Measurements from ENCODE around the gene TYMS.

TYMS gene

GRCh38 chr18:657311-658000, at the start of gene TYMS:
TYMS (plus strand) TSS chr18:657653; CDS start chr18:657743, 90 bp downstream.
- DNase-seq (ENCODE audit: low read depth): peak; percentile 65
- Histone ChIP-seq H3K36me3 (ENCODE audit: control insufficient read depth, insufficient read depth, low read length, severe bottlenecking) (no peaks in the 10 kb centered on the region), H3K27me3 (replicated peaks; ENCODE audit: control insufficient read depth, insufficient read depth, low read length) (no peaks in the 10 kb centered on the region), H3K4me3 (ENCODE audit: low read length) (peak within 1 kb of the TSS; percentile 93), H3K9ac (ENCODE audit: low read length) (peak within 1 kb of the TSS; percentile 84), H3K9me3 (ENCODE audit: control insufficient read depth, low read length) (no peaks in the 10 kb centered on the region), H3K4me1 (ENCODE audit: control insufficient read depth, insufficient read depth, low read length) (peaks cover 4% of the 10 kb centered on the region)

- Histone ChIP-seq H3K9me3 (ENCODE audit: control insufficient read depth, low read length) (no peaks in the 10 kb centered on the region), H3K36me3 (ENCODE audit: control insufficient read depth, insufficient read depth, low read length, severe bottlenecking) (no peaks in the 10 kb centered on the region), H3K27me3 (replicated peaks; ENCODE audit: control insufficient read depth, insufficient read depth, low read length) (no peaks in the 10 kb centered on the region), H3K4me3 (ENCODE audit: low read length) (no peak overlapping the region), H3K9ac (ENCODE audit: low read length) (no peak overlapping the region), H3K4me1 (ENCODE audit: control insufficient read depth, insufficient read depth, low read length) (peaks cover 4% of the 10 kb centered on the region)
- no peak for DNase-seq (ENCODE audit: low read depth)
Observed at GRCh38 chr18:607930-608329, 49.5 kb upstream of the TYMS start.

- Histone ChIP-seq H3K27me3 (replicated peaks; ENCODE audit: control insufficient read depth, insufficient read depth, low read length) (no peaks in the 10 kb centered on the region), H3K36me3 (ENCODE audit: control insufficient read depth, insufficient read depth, low read length, severe bottlenecking) (no peaks in the 10 kb centered on the region), H3K9me3 (ENCODE audit: control insufficient read depth, low read length) (no peaks in the 10 kb centered on the region), H3K4me1 (ENCODE audit: control insufficient read depth, insufficient read depth, low read length) (peaks cover 3% of the 10 kb centered on the region), H3K9ac (ENCODE audit: low read length) (no peak overlapping the region), H3K4me3 (ENCODE audit: low read length) (no peak overlapping the region)
- no peak for DNase-seq (ENCODE audit: low read depth)
Observed at GRCh38 chr18:610214-610928, 47.1 kb upstream of the TYMS start.

GRCh38 chr18:612156-612555, 45.3 kb upstream of the TYMS start:
- no peak for DNase-seq (ENCODE audit: low read depth)
- Histone ChIP-seq H3K4me3 (ENCODE audit: low read length) (no peak overlapping the region), H3K27me3 (replicated peaks; ENCODE audit: control insufficient read depth, insufficient read depth, low read length) (no peaks in the 10 kb centered on the region), H3K9ac (ENCODE audit: low read length) (no peak overlapping the region), H3K9me3 (ENCODE audit: control insufficient read depth, low read length) (no peaks in the 10 kb centered on the region), H3K36me3 (ENCODE audit: control insufficient read depth, insufficient read depth, low read length, severe bottlenecking) (no peaks in the 10 kb centered on the region), H3K4me1 (ENCODE audit: control insufficient read depth, insufficient read depth, low read length) (peaks cover 3% of the 10 kb centered on the region)

GRCh38 chr18:614193-614592, 43.3 kb upstream of the TYMS start:
- H3K4me1 ChIP-seq (ENCODE audit: control insufficient read depth, insufficient read depth, low read length): peaks cover 3% of the 10 kb centered on the region
- H3K9me3 ChIP-seq (ENCODE audit: control insufficient read depth, low read length): no peaks in the 10 kb centered on the region
- no peak for DNase-seq (ENCODE audit: low read depth)

GRCh38 chr18:615092-615521, 42.3 kb upstream of the TYMS start:
- peaks cover 3% of the 10 kb centered on the region for H3K4me1 ChIP-seq (ENCODE audit: control insufficient read depth, insufficient read depth, low read length)
- DNase-seq (ENCODE audit: low read depth): peak; percentile 7
- H3K4me3 ChIP-seq (ENCODE audit: low read length): no peak overlapping the region
- H3K27me3 ChIP-seq (replicated peaks; ENCODE audit: control insufficient read depth, insufficient read depth, low read length): no peaks in the 10 kb centered on the region
- H3K9me3 ChIP-seq (ENCODE audit: control insufficient read depth, low read length): no peaks in the 10 kb centered on the region
- H3K36me3 ChIP-seq (ENCODE audit: control insufficient read depth, insufficient read depth, low read length, severe bottlenecking): no peaks in the 10 kb centered on the region
- H3K9ac ChIP-seq (ENCODE audit: low read length): no peak overlapping the region

More at GRCh38 chr18:614193-614592, 43.3 kb upstream of the TYMS start:
- no peaks in the 10 kb centered on the region for H3K36me3 ChIP-seq (ENCODE audit: control insufficient read depth, insufficient read depth, low read length, severe bottlenecking)
- H3K9ac ChIP-seq (ENCODE audit: low read length): no peak overlapping the region
- H3K4me3 ChIP-seq (ENCODE audit: low read length): no peak overlapping the region
- no peaks in the 10 kb centered on the region for H3K27me3 ChIP-seq (replicated peaks; ENCODE audit: control insufficient read depth, insufficient read depth, low read length)

- H3K4me1 ChIP-seq (ENCODE audit: control insufficient read depth, insufficient read depth, low read length): peaks cover 3% of the 10 kb centered on the region
- no peaks in the 10 kb centered on the region for H3K36me3 ChIP-seq (ENCODE audit: control insufficient read depth, insufficient read depth, low read length, severe bottlenecking)
- H3K4me3 ChIP-seq (ENCODE audit: low read length): no peak overlapping the region
- H3K9me3 ChIP-seq (ENCODE audit: control insufficient read depth, low read length): no peaks in the 10 kb centered on the region
- peak; percentile 4 for DNase-seq (ENCODE audit: low read depth)
- no peaks in the 10 kb centered on the region for H3K27me3 ChIP-seq (replicated peaks; ENCODE audit: control insufficient read depth, insufficient read depth, low read length)
- H3K9ac ChIP-seq (ENCODE audit: low read length): no peak overlapping the region
Observed at GRCh38 chr18:615773-616172, 41.7 kb upstream of the TYMS start.

GRCh38 chr18:616380-616995, 41.0 kb upstream of the TYMS start:
- no peaks in the 10 kb centered on the region for H3K36me3 ChIP-seq (ENCODE audit: control insufficient read depth, insufficient read depth, low read length, severe bottlenecking)
- H3K9ac ChIP-seq (ENCODE audit: low read length): no peak overlapping the region
- no peaks in the 10 kb centered on the region for H3K9me3 ChIP-seq (ENCODE audit: control insufficient read depth, low read length)
- H3K4me3 ChIP-seq (ENCODE audit: low read length): no peak overlapping the region
- no peaks in the 10 kb centered on the region for H3K27me3 ChIP-seq (replicated peaks; ENCODE audit: control insufficient read depth, insufficient read depth, low read length)
- DNase-seq (ENCODE audit: low read depth): peak; percentile 85
- H3K4me1 ChIP-seq (ENCODE audit: control insufficient read depth, insufficient read depth, low read length): peaks cover 9% of the 10 kb centered on the region

GRCh38 chr18:617970-618504, 39.4 kb upstream of the TYMS start:
- H3K4me3 ChIP-seq (ENCODE audit: low read length): no peak overlapping the region
- H3K36me3 ChIP-seq (ENCODE audit: control insufficient read depth, insufficient read depth, low read length, severe bottlenecking): no peaks in the 10 kb centered on the region
- peaks cover 11% of the 10 kb centered on the region for H3K4me1 ChIP-seq (ENCODE audit: control insufficient read depth, insufficient read depth, low read length)
- no peak overlapping the region for H3K9ac ChIP-seq (ENCODE audit: low read length)
- no peaks in the 10 kb centered on the region for H3K9me3 ChIP-seq (ENCODE audit: control insufficient read depth, low read length)
- no peak for DNase-seq (ENCODE audit: low read depth)
- no peaks in the 10 kb centered on the region for H3K27me3 ChIP-seq (replicated peaks; ENCODE audit: control insufficient read depth, insufficient read depth, low read length)

GRCh38 chr18:618618-619017, 38.8 kb upstream of the TYMS start:
- Histone ChIP-seq H3K36me3 (ENCODE audit: control insufficient read depth, insufficient read depth, low read length, severe bottlenecking) (no peaks in the 10 kb centered on the region), H3K27me3 (replicated peaks; ENCODE audit: control insufficient read depth, insufficient read depth, low read length) (no peaks in the 10 kb centered on the region), H3K4me3 (ENCODE audit: low read length) (no peak overlapping the region), H3K9ac (ENCODE audit: low read length) (no peak overlapping the region), H3K9me3 (ENCODE audit: control insufficient read depth, low read length) (no peaks in the 10 kb centered on the region), H3K4me1 (ENCODE audit: control insufficient read depth, insufficient read depth, low read length) (peaks cover 10% of the 10 kb centered on the region)
- no peak for DNase-seq (ENCODE audit: low read depth)

Data from adipocyte (in vitro differentiated cells).